Kidney (tissue), 14 donors: ENCODE results near the gene TREML1. TPM values are rescaled to one million over a fixed set of nuclear protein-coding genes. Genes with fewer than 3 reads are reported as not detected.

ENCODE experiments used
- DNase-seq, 5 donors: peaks; one replicate each; pipeline ENCODE4 v3.0.0-alpha.2; 2013 to 2020
- FAIRE-seq: peaks from 2 replicates; lab custom pipeline; 2012; peaks lifted over from hg19 to GRCh38; lab: Jason Lieb, UNC
- H3K27ac ChIP-seq, 2 donors: one replicate each; pipeline ENCODE4 v1.7.0; 2013; ENCODE audit warnings: low read depth in 2 of 2, low read length in 2 of 2, inconsistent platforms in 1 of 2
- H3K27me3 ChIP-seq: one replicate; pipeline ENCODE4 v1.7.1; 2013; ENCODE audit warnings: low read length, inconsistent platforms; ENCODE audit not compliant: control insufficient read depth, insufficient read depth
- H3K36me3 ChIP-seq, 3 donors: one replicate each; pipeline versions ENCODE4 v1.7.0 to v1.7.1; 2013; ENCODE audit warnings: low read length in 3 of 3, control low read depth in 1 of 3, inconsistent platforms in 1 of 3; ENCODE audit not compliant: insufficient read depth in 3 of 3, control insufficient read depth in 2 of 3
- H3K4me1 ChIP-seq, 3 donors: one replicate each; pipeline versions ENCODE4 v1.7.0 to v1.7.1; 2013; ENCODE audit warnings: low read length in 3 of 3, inconsistent platforms in 1 of 3, low read depth in 1 of 3; ENCODE audit not compliant: control insufficient read depth in 2 of 3, insufficient read depth in 2 of 3
- H3K4me3 ChIP-seq, 3 donors: one replicate each; pipeline versions ENCODE4 v1.7.0 to v1.8.1; 2013; ENCODE audit warnings: low read length in 3 of 3, control low read depth in 1 of 3, inconsistent platforms in 1 of 3
- H3K9ac ChIP-seq, 3 donors: one replicate each; pipeline versions ENCODE4 v1.7.0 to v1.7.1; 2013; ENCODE audit warnings: low read length in 3 of 3, control low read depth in 1 of 3, inconsistent platforms in 1 of 3
- H3K9me3 ChIP-seq, 3 donors: one replicate each; pipeline versions ENCODE4 v1.7.0 to v1.7.1; 2013; ENCODE audit warnings: low read length in 3 of 3, control low read depth in 1 of 3, inconsistent platforms in 1 of 3; ENCODE audit not compliant: control insufficient read depth in 2 of 3, insufficient read depth in 1 of 3
- intact Hi-C: fragments of 100-400 bp; cut with DNase I; formaldehyde crosslinking; loops from one replicate; pipeline ENCODE4 v1.11.1; 2022
- polyA plus RNA-seq: library from polyadenylated mRNA; stranded (reverse); fragments of 350-450 nt; fragmentation: Illumina TruSeq; extraction: RNeasy Lipid Tissue Mini Kit (QIAGEN cat#74804); gene quantifications from one replicate; pipeline ENCODE4 v1.2.3, GENCODE V29; 2014; ENCODE audit warnings: low read depth, low replicate concordance; ENCODE audit not compliant: insufficient read depth
- total RNA-seq: library from RNA; stranded (reverse); fragmentation: NEBNext Ultra II Directional; extraction: Animal tissue kit (Norgen Biotek cat#: 25700); gene quantifications from one replicate; pipeline ENCODE4 v1.2.1, GENCODE V29; 2021
- TF ChIP-seq, protein P1 (sequence below): IDR thresholded peaks from 3 replicates; pipeline ENCODE4 v1.5.1; 2012; ENCODE audit warnings: mild to moderate bottlenecking, moderate library complexity, borderline replicate concordance; ENCODE audit not compliant: insufficient read depth; ENCODE audit errors: extremely low read depth
- donor health status: control.
- donor health status: control.
- donor health status: control.
- donor health status: control.
- donor health status: control.
- donor health status: DM: yes; HTN: yes; CAD: no.
- donor health status: Normal renal cell carcinoma (clear cell type).

TREML1 gene
- total and polyA plus RNA-seq, 2 donors from 2014 or later, result 1.0 TPM; not detected in 1

DNA sequence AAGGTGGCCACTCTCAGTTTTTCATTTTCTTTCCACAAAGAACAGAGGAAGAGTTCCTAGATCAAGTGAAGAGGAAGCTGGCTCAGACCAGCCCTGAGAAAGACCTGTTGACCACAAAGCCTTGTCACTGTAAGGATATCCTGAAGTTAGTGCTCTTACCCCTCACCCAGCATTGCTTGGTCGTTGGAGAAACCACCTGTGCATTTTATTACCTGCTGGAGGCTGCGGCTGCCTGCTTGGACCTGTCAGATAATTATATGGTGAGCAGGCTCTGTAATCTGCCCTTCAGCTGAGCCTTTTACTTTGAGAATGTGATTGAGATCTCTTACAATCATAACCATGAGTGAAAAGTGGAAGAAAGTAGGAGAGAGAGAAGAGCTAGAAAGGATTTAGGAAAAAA lies 21.9 kb downstream of the TREML1 start:
- DNase-seq (no peak), FAIRE-seq (no peak)
- peaks cover 0 to 3% (median 0%) of the 10 kb centered on the region in 3 donors for H3K36me3 ChIP-seq
- TF ChIP-seq, protein P1, sequence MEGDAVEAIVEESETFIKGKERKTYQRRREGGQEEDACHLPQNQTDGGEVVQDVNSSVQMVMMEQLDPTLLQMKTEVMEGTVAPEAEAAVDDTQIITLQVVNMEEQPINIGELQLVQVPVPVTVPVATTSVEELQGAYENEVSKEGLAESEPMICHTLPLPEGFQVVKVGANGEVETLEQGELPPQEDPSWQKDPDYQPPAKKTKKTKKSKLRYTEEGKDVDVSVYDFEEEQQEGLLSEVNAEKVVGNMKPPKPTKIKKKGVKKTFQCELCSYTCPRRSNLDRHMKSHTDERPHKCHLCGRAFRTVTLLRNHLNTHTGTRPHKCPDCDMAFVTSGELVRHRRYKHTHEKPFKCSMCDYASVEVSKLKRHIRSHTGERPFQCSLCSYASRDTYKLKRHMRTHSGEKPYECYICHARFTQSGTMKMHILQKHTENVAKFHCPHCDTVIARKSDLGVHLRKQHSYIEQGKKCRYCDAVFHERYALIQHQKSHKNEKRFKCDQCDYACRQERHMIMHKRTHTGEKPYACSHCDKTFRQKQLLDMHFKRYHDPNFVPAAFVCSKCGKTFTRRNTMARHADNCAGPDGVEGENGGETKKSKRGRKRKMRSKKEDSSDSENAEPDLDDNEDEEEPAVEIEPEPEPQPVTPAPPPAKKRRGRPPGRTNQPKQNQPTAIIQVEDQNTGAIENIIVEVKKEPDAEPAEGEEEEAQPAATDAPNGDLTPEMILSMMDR, result no peak
- H3K9ac ChIP-seq, result no peak overlapping the region
- H3K27me3 ChIP-seq, result no peaks in the 10 kb centered on the region
- intact Hi-C loops, result no loop called here
- H3K9me3 ChIP-seq, result no peaks in the 10 kb centered on the region
- no peaks in the 10 kb centered on the region for H3K4me1 ChIP-seq
- no peak overlapping the region for H3K27ac ChIP-seq
- no peak overlapping the region for H3K4me3 ChIP-seq

DNA sequence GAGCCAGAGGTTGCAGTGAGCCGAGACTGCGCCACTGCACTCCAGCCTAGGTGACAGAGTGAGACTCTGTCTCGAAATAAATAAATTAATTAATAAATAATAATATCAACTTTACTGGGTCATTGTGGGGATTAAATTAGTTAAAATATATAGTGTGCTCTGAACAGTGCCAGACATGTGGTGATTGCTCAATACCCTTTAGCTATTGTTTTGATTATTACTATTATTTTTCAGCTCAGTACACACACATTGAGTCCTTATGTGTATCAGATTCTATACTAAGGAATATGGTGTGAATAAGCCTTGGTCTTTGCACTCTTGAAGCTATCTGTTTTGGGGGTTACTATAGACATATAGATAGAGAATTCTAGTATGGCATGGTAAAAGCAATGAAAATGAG lies 28.9 kb downstream of the TREML1 start:
- no peak overlapping the region for H3K9ac ChIP-seq

DNA sequence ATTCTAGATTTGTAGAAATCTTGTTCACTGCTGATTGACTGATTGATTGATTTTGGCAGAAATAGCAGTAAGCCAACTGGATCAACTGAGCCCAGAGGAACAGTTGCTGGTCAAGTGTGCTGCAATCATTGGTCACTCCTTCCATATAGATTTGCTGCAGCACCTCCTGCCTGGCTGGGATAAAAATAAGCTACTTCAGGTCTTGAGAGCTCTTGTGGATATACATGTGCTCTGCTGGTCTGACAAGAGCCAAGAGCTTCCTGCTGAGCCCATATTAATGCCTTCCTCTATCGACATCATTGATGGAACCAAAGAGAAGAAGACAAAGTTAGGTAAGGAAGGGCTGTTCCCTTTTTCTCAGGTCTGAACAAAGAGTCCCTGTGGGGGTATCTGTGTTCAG lies 31.2 kb downstream of the TREML1 start:
- no peak overlapping the region for H3K9ac ChIP-seq
- TF ChIP-seq, protein P1, result no peak
- no peak overlapping the region for H3K27ac ChIP-seq

More for the DNA sequence above, 28.9 kb downstream of the TREML1 start:
- Histone ChIP-seq H3K4me3 (no peak overlapping the region), H3K36me3 (peaks cover 0 to 10% (median 0%) of the 10 kb centered on the region in 3 donors), H3K27ac (no peak overlapping the region), H3K9me3 (no peaks in the 10 kb centered on the region), H3K27me3 (no peaks in the 10 kb centered on the region), H3K4me1 (no peaks in the 10 kb centered on the region)
- intact Hi-C loops, result no loop called here
- TF ChIP-seq, protein P1, result no peak
- DNase-seq (no peak), FAIRE-seq (no peak)

DNA sequence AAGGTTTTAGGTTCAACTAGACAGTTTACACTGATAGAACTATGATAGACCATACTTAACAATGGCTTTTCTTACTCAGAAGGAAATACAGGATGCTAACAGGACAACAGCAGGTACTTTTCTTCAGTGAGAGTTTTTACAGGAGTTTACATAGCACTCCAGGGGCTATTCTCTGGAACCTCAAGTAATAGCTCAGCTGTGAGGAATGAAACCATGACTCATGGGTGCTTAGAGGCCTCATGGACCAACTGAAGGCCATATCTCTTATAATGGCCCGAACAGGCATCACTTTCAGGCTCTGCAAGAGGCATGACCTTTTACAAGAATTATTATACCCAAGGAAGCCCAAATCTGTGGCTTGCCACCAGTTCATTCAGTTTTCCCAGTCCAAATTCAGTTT lies 31.8 kb downstream of the TREML1 start:
- Histone ChIP-seq H3K27me3 (no peaks in the 10 kb centered on the region), H3K4me3 (no peak overlapping the region), H3K27ac (no peak overlapping the region), H3K36me3 (peaks cover 0 to 10% (median 0%) of the 10 kb centered on the region in 3 donors), H3K9me3 (no peaks in the 10 kb centered on the region), H3K4me1 (no peaks in the 10 kb centered on the region), H3K9ac (no peak overlapping the region)
- intact Hi-C loops, result no loop called here
- DNase-seq (no peak), FAIRE-seq (no peak)
- TF ChIP-seq, protein P1, result no peak

More for the DNA sequence above, 31.2 kb downstream of the TREML1 start:
- no peaks in the 10 kb centered on the region for H3K27me3 ChIP-seq
- H3K4me3 ChIP-seq, result no peak overlapping the region
- no peak for DNase-seq
- no peak for FAIRE-seq
- H3K9me3 ChIP-seq, result no peaks in the 10 kb centered on the region
- H3K4me1 ChIP-seq, result no peaks in the 10 kb centered on the region
- intact Hi-C loops, result no loop called here
- H3K36me3 ChIP-seq, result peaks cover 0 to 10% (median 0%) of the 10 kb centered on the region in 3 donors
